ENCODE results near the gene IFT122. TPM values are rescaled to one million over a fixed set of nuclear protein-coding genes. Genes with fewer than 3 reads are reported as not detected.
"Not testable (repeated sequence)": the region's sequence is repeated elsewhere in the genome, so short reads cannot be mapped to it uniquely, and the experiment has no call there.

IFT122 gene
- total and polyA plus RNA-seq, 2 experiments from 2014 or later, result 10.2 to 38.8 TPM

- ATAC-seq, result not testable (repeated sequence)
Observed at GRCh38 chr3:129494499-129494898, 54.5 kb downstream of the IFT122 start.

GRCh38 chr3:129495006-129495639 is 55.1 kb downstream of the IFT122 start:
- not testable (repeated sequence) for H2AFZ ChIP-seq; H3K4me1 ChIP-seq (ENCODE audit: insufficient read depth); H3K9me3 Mint-ChIP-seq; H3K79me2 ChIP-seq (replicated peaks; ENCODE audit: insufficient read depth); H3K4me3 ChIP-seq; H3K27me3 ChIP-seq (ENCODE audit: insufficient read depth); H3K9me2 ChIP-seq (ENCODE audit: insufficient read depth); H3F3A ChIP-seq (replicated peaks; ENCODE audit: low read depth); H3K36me3 ChIP-seq (ENCODE audit: insufficient read depth); H3K4me3 Mint-ChIP-seq; H3K27ac Mint-ChIP-seq; H4K20me1 ChIP-seq (replicated peaks; ENCODE audit: insufficient read depth)
- Histone ChIP-seq H3K4me2 (peak overlapping the region; percentile 60), H3K27ac (ENCODE audit: low read depth) (peak overlapping the region; percentile 59; the same call in 1 of the 2 replicates)
- ATAC-seq, result peak; percentile 38
- peaks cover 13% of the 10 kb centered on the region for H3K27me3 Mint-ChIP-seq (ENCODE audit: insufficient read depth, low read depth, poor library complexity)
- peaks cover 13% of the 10 kb centered on the region for H3K36me3 Mint-ChIP-seq (ENCODE audit: low read depth)
- DNase-seq (ENCODE audit: low spot score), result peak; percentile 39
- H3K4me1 Mint-ChIP-seq, result peaks cover 14% of the 10 kb centered on the region

More at GRCh38 chr3:129494499-129494898, 54.5 kb downstream of the IFT122 start:
- H3K9me2 ChIP-seq (ENCODE audit: insufficient read depth); H3F3A ChIP-seq (replicated peaks; ENCODE audit: low read depth); H4K20me1 ChIP-seq (replicated peaks; ENCODE audit: insufficient read depth); H2AFZ ChIP-seq; H3K27ac Mint-ChIP-seq; H3K4me1 ChIP-seq (ENCODE audit: insufficient read depth); DNase-seq (ENCODE audit: low spot score); H3K4me2 ChIP-seq; H3K4me3 Mint-ChIP-seq; H3K9me3 Mint-ChIP-seq; H3K36me3 Mint-ChIP-seq (ENCODE audit: low read depth); H3K36me3 ChIP-seq (ENCODE audit: insufficient read depth); H3K4me3 ChIP-seq; H3K27me3 ChIP-seq (ENCODE audit: insufficient read depth); H3K79me2 ChIP-seq (replicated peaks; ENCODE audit: insufficient read depth): not testable (repeated sequence)
- Mint-ChIP-seq H3K4me1 (peaks cover 14% of the 10 kb centered on the region), H3K27me3 (ENCODE audit: insufficient read depth, low read depth, poor library complexity) (peaks cover 13% of the 10 kb centered on the region)
- H3K27ac ChIP-seq (ENCODE audit: low read depth), result 0 out of 2 replicates have a peak overlapping the region, but pooled peaks have one; percentile 32

- not testable (repeated sequence) for H3K27ac ChIP-seq (ENCODE audit: low read depth); H4K20me1 ChIP-seq (replicated peaks; ENCODE audit: insufficient read depth); H3K4me2 ChIP-seq; H3K27ac Mint-ChIP-seq; H3K4me3 ChIP-seq; H2AFZ ChIP-seq; H3K9me2 ChIP-seq (ENCODE audit: insufficient read depth); H3F3A ChIP-seq (replicated peaks; ENCODE audit: low read depth); H3K27me3 ChIP-seq (ENCODE audit: insufficient read depth); H3K79me2 ChIP-seq (replicated peaks; ENCODE audit: insufficient read depth); H3K36me3 ChIP-seq (ENCODE audit: insufficient read depth); DNase-seq (ENCODE audit: low spot score); H3K9me3 Mint-ChIP-seq; H3K4me3 Mint-ChIP-seq; ATAC-seq; H3K4me1 ChIP-seq (ENCODE audit: insufficient read depth)
- peaks cover 16% of the 10 kb centered on the region for H3K4me1 Mint-ChIP-seq
- H3K36me3 Mint-ChIP-seq (ENCODE audit: low read depth), result peaks cover 16% of the 10 kb centered on the region
- peaks cover 11% of the 10 kb centered on the region for H3K27me3 Mint-ChIP-seq (ENCODE audit: insufficient read depth, low read depth, poor library complexity)
Observed at GRCh38 chr3:129497876-129498275, 57.9 kb downstream of the IFT122 start.

GRCh38 chr3:129498603-129499488 is 58.8 kb downstream of the IFT122 start:
- Mint-ChIP-seq H3K27ac (0 out of 2 replicates have a peak overlapping the region, but pooled peaks have one; percentile 44), H3K4me1 (peaks cover 16% of the 10 kb centered on the region), H3K36me3 (ENCODE audit: low read depth) (peaks cover 16% of the 10 kb centered on the region)
- H3F3A ChIP-seq (replicated peaks; ENCODE audit: low read depth); DNase-seq (ENCODE audit: low spot score); H3K4me2 ChIP-seq; H3K9me3 Mint-ChIP-seq; H3K79me2 ChIP-seq (replicated peaks; ENCODE audit: insufficient read depth); H4K20me1 ChIP-seq (replicated peaks; ENCODE audit: insufficient read depth); H3K4me3 Mint-ChIP-seq; H3K27me3 Mint-ChIP-seq (ENCODE audit: insufficient read depth, low read depth, poor library complexity); H3K36me3 ChIP-seq (ENCODE audit: insufficient read depth); H3K27ac ChIP-seq (ENCODE audit: low read depth); H3K9me2 ChIP-seq (ENCODE audit: insufficient read depth); H3K27me3 ChIP-seq (ENCODE audit: insufficient read depth); H3K4me3 ChIP-seq; ATAC-seq; H2AFZ ChIP-seq; H3K4me1 ChIP-seq (ENCODE audit: insufficient read depth): not testable (repeated sequence)

- not testable (repeated sequence) for H4K20me1 ChIP-seq (replicated peaks; ENCODE audit: insufficient read depth); H3K27me3 Mint-ChIP-seq (ENCODE audit: insufficient read depth, low read depth, poor library complexity); H3K4me3 ChIP-seq; H3K79me2 ChIP-seq (replicated peaks; ENCODE audit: insufficient read depth); H3K36me3 ChIP-seq (ENCODE audit: insufficient read depth); H3K27ac ChIP-seq (ENCODE audit: low read depth); ATAC-seq; H3F3A ChIP-seq (replicated peaks; ENCODE audit: low read depth); H3K4me1 ChIP-seq (ENCODE audit: insufficient read depth); H3K9me3 Mint-ChIP-seq; H2AFZ ChIP-seq; H3K4me3 Mint-ChIP-seq; H3K9me2 ChIP-seq (ENCODE audit: insufficient read depth); H3K4me2 ChIP-seq; H3K27ac Mint-ChIP-seq; DNase-seq (ENCODE audit: low spot score); H3K27me3 ChIP-seq (ENCODE audit: insufficient read depth)
- H3K4me1 Mint-ChIP-seq, result peaks cover 13% of the 10 kb centered on the region
- peaks cover 16% of the 10 kb centered on the region for H3K36me3 Mint-ChIP-seq (ENCODE audit: low read depth)
Observed at GRCh38 chr3:129499604-129500333, 59.7 kb downstream of the IFT122 start.
